ENCODE measurements around the gene CST9. TPM values are rescaled to one million over a fixed set of nuclear protein-coding genes. Genes with fewer than 3 reads are reported as not detected.

CST9 gene
- total RNA-seq = not detected in 2 replicates

GRCh38 chr20:23605867-23606651 is at the start of gene CST9:
Gene CST9 (minus strand): TSS chr20:23605917. CDS start chr20:23605864, 53 bp downstream.
- no peak for TF ChIP-seq CTCF (IDR thresholded peaks at IDR 0.05; ENCODE audit: insufficient read depth, low read length, poor library complexity, severe bottlenecking)
- no peak within 1 kb of the TSS for H3K4me3 ChIP-seq (ENCODE audit: low read depth, low read length)
- H3K27me3 ChIP-seq (ENCODE audit: control insufficient read depth, insufficient read depth, low read length) = peaks cover 6% of the 10 kb centered on the region
- no peak for DNase-seq (ENCODE audit: low read depth)
- no peaks in the 10 kb centered on the region for H3K36me3 ChIP-seq (ENCODE audit: control insufficient read depth, insufficient read depth, low read length)

- no peak for DNase-seq (ENCODE audit: low read depth)
- Histone ChIP-seq H3K4me3 (ENCODE audit: low read depth, low read length) (no peak overlapping the region), H3K36me3 (ENCODE audit: control insufficient read depth, insufficient read depth, low read length) (no peaks in the 10 kb centered on the region), H3K27me3 (ENCODE audit: control insufficient read depth, insufficient read depth, low read length) (no peaks in the 10 kb centered on the region)
- TF ChIP-seq CTCF (IDR thresholded peaks at IDR 0.05; ENCODE audit: insufficient read depth, low read length, poor library complexity, severe bottlenecking) = no peak
These were observed 49.0 kb upstream of the CST9 start for GRCh38 chr20:23654717-23655116.

GRCh38 chr20:23654000-23654399 is 48.3 kb upstream of the CST9 start:
- TF ChIP-seq CTCF (IDR thresholded peaks at IDR 0.05; ENCODE audit: insufficient read depth, low read length, poor library complexity, severe bottlenecking) = no peak
- H3K27me3 ChIP-seq (ENCODE audit: control insufficient read depth, insufficient read depth, low read length) = no peaks in the 10 kb centered on the region
- H3K36me3 ChIP-seq (ENCODE audit: control insufficient read depth, insufficient read depth, low read length) = no peaks in the 10 kb centered on the region
- DNase-seq (ENCODE audit: low read depth) = no peak
- H3K4me3 ChIP-seq (ENCODE audit: low read depth, low read length) = no peak overlapping the region

- DNase-seq (ENCODE audit: low read depth) = no peak
- Histone ChIP-seq H3K4me3 (ENCODE audit: low read depth, low read length) (no peak overlapping the region), H3K36me3 (ENCODE audit: control insufficient read depth, insufficient read depth, low read length) (no peaks in the 10 kb centered on the region), H3K27me3 (ENCODE audit: control insufficient read depth, insufficient read depth, low read length) (no peaks in the 10 kb centered on the region)
- no peak for TF ChIP-seq CTCF (IDR thresholded peaks at IDR 0.05; ENCODE audit: insufficient read depth, low read length, poor library complexity, severe bottlenecking)
These were observed 47.8 kb upstream of the CST9 start for GRCh38 chr20:23653400-23653938.

- no peaks in the 10 kb centered on the region for H3K27me3 ChIP-seq (ENCODE audit: control insufficient read depth, insufficient read depth, low read length)
- no peaks in the 10 kb centered on the region for H3K36me3 ChIP-seq (ENCODE audit: control insufficient read depth, insufficient read depth, low read length)
- no peak overlapping the region for H3K4me3 ChIP-seq (ENCODE audit: low read depth, low read length)
- DNase-seq (ENCODE audit: low read depth) = no peak
- no peak for TF ChIP-seq CTCF (IDR thresholded peaks at IDR 0.05; ENCODE audit: insufficient read depth, low read length, poor library complexity, severe bottlenecking)
These were observed 47.2 kb upstream of the CST9 start for GRCh38 chr20:23652926-23653325.

Data from kidney epithelial cell (primary cell).